Subcutaneous adipose tissue (tissue), 4 donors: ENCODE measurements around the gene DAGLB. TPM values are rescaled to one million over a fixed set of nuclear protein-coding genes. Genes with fewer than 3 reads are reported as not detected.

ENCODE experiments used
- total RNA-seq, 4 donors: library from RNA; depleted of rRNA; stranded (reverse); fragments of >200 nt; gene quantifications; one replicate each; pipeline ENCODE4 v1.1.0, GENCODE V29; 2016
- TF ChIP-seq, protein P1 (sequence below): fragments of 450-650 bp; IDR thresholded peaks from one replicate; pipeline ENCODE4 v1.5.1; 2016; ENCODE audit warnings: low read depth, mild to moderate bottlenecking, control low read depth, antibody characterized with exemption, moderate library complexity

The DAGLB gene
- total RNA-seq, 4 donors from 2014 or later, result 7.8 to 22.3 (median 16.3) TPM

DNA sequence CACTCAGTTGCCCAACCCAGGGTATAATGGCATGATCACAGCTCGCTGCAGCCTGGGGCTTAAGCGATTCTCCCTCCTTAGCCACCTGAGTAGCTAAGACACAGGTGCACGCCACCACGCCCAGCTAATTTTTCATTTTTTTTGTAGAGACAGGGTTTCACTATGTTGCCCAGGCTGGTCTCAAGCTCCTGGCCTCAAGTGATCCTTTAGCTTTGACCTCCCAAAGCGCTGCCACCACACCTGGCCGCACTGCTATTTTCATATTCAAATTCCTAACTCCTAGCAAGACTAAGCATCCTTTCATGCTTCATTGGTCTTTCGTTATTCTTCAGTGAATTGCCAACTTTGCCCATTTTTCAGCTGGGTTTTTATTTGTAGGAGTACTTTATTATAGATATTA lies 30.4 kb upstream of the DAGLB start:
- TF ChIP-seq, protein P1, sequence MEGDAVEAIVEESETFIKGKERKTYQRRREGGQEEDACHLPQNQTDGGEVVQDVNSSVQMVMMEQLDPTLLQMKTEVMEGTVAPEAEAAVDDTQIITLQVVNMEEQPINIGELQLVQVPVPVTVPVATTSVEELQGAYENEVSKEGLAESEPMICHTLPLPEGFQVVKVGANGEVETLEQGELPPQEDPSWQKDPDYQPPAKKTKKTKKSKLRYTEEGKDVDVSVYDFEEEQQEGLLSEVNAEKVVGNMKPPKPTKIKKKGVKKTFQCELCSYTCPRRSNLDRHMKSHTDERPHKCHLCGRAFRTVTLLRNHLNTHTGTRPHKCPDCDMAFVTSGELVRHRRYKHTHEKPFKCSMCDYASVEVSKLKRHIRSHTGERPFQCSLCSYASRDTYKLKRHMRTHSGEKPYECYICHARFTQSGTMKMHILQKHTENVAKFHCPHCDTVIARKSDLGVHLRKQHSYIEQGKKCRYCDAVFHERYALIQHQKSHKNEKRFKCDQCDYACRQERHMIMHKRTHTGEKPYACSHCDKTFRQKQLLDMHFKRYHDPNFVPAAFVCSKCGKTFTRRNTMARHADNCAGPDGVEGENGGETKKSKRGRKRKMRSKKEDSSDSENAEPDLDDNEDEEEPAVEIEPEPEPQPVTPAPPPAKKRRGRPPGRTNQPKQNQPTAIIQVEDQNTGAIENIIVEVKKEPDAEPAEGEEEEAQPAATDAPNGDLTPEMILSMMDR, result no peak

DNA sequence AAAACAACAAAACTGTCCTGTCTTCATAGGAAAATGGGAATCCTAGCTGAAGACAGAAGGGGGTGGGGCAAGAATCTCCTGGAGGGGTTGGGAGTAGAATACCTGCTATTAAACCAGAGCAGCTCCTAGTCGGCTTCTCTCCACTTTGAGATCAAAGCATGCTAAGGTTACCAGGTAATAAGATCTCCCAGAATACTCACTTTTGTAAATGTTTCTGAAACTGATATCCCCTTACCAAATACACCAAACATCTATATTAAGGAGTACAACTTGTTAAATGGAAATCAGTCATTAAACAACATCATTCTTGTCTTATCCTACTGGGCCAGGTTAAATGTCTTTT lies 29.5 kb upstream of the DAGLB start:
- TF ChIP-seq, protein P1, result no peak

DNA sequence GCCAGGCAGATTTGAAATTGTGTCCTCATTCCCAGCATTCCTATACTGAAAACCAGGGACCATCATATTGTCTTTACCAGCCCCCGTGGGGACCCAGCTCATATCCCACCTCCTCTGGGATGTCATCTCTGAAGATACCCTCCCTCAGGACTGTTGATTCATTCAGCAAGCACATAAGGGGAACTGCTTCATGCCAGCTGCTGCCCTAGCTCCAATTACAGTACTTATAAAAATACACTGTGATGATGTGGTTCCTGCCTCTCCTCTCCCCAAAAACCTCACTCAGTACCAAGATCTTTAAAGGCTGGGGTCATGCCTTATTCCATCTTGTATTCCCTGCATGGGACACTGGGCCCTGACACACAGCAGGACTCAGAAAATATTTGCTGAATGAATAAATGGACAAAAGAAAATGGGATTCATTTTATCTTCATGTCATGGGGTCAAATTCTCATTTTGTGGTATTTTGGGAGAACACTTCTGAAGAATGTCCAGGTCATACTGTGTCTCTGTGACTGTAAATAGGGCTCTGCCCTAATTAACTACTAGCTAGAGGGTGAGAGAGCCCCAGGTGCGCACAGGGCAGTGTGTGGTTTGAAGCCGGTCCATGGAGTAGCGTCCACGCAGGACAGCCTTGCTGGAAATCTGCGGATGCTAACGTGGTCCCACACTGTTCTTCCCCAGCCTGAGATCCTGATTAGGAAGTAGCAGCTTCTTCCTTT lies 29.0 kb upstream of the DAGLB start:
- TF ChIP-seq, protein P1, result no peak

DNA sequence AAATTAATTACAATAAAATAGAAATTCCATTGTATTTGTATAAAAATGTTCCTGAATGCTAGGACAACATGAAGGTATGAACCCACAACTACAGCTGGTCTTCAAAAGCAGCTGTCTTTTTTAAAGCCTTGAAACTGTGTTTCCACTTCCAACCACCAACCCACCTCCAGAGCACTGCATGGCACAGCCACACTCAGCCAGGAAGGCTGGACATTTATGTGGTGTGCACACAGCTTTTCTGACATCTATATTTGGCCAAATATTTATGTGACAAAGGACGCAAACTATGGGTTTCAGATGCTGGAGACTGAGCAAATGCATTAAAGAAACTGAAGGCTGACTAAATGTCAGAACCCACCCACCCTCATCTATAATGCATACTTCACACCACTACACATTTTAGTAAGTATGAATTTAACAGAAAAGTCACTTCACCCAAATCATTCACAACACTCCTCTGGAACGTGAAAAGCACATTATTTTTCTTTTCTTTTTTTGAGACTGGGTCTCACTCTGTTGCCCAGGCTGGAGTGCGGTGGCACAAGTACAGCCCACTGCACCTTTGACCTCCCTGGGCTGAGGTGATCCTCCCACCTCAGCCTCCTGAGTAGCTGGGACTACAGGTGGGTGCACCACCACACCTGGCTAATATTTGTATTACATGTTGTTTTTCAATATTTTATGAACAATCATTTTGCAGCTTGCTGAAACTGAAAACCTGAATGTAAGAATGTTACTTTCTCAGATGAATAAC lies 27.9 kb upstream of the DAGLB start:
- TF ChIP-seq, protein P1, result no peak

DNA sequence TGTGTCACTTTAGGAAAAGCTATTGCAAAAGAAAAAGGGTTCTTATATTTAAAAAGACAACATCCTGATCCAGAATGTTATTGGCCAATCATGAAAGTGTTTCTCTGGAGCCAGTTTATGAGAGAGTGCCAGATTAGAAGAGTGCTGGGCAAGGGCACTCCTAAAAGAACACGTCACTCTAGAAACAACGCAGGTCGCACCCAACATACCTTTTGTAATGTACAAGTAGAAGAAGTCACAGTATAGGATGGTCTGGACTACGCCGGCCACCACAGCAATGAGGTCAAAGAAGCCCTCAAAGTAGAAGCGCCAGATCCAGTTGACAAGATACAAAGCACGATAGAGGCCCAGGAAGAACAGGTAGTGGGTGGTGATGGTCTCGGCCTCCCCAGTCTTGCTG lies 18.1 kb upstream of the DAGLB start:
- TF ChIP-seq, protein P1, result no peak

DNA sequence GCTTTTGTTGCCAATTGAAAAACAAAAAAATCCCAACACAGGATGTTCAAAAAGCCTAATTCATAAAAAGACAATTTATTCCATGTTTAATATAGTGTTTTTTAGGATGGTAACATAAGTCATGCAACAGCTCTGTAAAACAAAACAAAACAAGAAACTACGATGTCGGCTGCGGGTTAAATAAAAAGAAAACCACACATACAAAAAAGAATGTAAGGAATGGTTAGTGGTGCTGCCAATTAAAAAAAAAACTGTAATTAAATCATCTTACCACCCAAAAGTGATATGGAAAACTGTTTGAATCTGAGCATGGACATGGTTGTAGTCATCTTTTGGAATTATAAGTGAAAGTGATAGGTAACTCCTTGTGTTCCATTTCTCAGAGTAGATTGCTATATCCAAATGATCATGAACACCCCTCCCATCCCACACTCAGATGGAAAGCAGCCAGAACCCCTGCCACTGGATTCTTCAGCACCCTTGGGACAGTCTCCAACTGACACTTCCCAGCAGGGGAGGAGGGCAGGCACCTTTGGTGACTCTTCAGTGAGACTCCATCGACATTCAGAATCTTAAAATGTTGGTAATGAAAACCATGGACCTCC lies 14.3 kb upstream of the DAGLB start:
- TF ChIP-seq, protein P1, result no peak

DNA sequence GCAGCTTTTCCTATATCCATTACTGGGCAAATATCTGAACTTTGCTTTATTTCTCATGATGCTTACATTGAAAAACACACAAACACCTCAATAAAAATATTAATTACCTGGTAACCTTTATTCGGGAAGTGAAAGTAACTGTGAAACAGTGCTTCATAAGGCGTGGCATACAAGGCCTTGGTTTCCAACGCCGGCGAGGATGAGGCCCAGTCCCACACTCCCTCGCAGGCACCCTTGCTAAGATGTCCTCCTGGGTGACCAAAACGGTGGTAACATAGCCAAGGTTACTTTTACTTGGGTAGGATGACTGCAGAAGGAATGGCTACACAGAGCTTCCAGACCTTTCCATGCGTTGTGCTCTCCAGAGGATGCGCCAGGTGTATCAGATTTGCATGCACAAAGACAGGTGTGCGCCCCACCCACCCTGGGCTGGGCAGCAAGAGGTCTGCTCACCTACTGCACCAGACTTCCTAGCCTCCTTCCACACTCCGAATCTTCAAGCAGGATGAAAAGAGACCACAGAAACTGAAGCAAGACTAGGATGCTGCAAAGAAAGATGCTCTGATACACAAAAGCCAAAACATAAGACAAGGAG lies 13.3 kb upstream of the DAGLB start:
- TF ChIP-seq, protein P1, result no peak
